Measurements from ENCODE around the gene MYL12B.

DNA sequence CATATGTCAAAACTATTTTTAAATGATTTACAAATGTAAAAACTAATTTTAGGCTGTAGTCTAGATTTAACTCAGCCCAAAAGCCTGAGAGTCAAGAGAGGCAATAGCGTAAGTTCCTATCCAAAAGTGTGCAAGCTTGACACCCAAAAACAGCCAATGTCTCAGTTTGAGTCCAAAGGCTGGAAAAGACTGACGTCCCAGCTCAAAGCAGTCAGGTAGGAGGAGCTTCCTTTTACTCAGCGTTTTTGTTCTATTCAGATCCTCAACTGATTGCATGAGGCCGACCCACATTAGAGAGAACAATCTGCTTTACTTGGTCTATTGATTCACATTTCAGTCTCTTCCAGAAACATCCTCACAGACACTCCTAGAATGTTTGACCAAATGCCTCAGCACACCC, 51.8 kb downstream of the MYL12B start:
- TF ChIP-seq ZNF274 (IDR thresholded peaks at IDR 0.05; ENCODE audit: low read length) (no peak), ZNF274 (tag by site-specific recombination; IDR thresholded peaks at IDR 0.05; ENCODE audit: borderline replicate concordance) (no peak), SP2 (tag by site-specific recombination; IDR thresholded peaks at IDR 0.05) (no peak)

All from HEK293 (cell line).